H1 (cell line): ENCODE measurements around the gene SESN2. TPM values are rescaled to one million over a fixed set of nuclear protein-coding genes. Genes with fewer than 3 reads are reported as not detected.

Source experiments
- CTCF ChIA-PET: fragments of 300-600 bp; sonication (Branson Sonifier 250); formaldehyde crosslinking; loops from one replicate; lab custom pipeline; 2021; ENCODE audit not compliant: partially characterized antibody; lab: Charles Lee
- POLR2A ChIA-PET: fragments of 300-600 bp; sonication (Branson Sonifier 250); formaldehyde crosslinking; loops from one replicate; lab custom pipeline; 2021; ENCODE audit warnings: inconsistent platforms; ENCODE audit not compliant: partially characterized antibody; lab: Charles Lee
- DNase-seq, 2 experiments: peaks; one replicate each; pipeline versions ENCODE4 v3.0.0 to v3.0.0-alpha.2; 2010 to 2022; ENCODE audit warnings: low spot score in 2 of 2, low read depth in 1 of 2, mixed read lengths in 1 of 2
- FAIRE-seq: peaks from 2 replicates; lab custom pipeline; 2011; peaks lifted over from hg19 to GRCh38; lab: Jason Lieb, UNC
- H2AFZ ChIP-seq: 2 replicates; pipeline ENCODE4 v1.8.1; 2012; ENCODE audit warnings: low read length, inconsistent platforms
- H2AK5ac ChIP-seq: 2 replicates; pipeline ENCODE4 v1.6.1; 2013; ENCODE audit warnings: low read depth, low read length
- H2BK120ac ChIP-seq: replicated peaks from 2 replicates; pipeline ENCODE3; 2013; ENCODE audit warnings: low read depth, low read length, inconsistent platforms
- H2BK12ac ChIP-seq: 2 replicates; pipeline ENCODE4 v1.6.1; 2013; ENCODE audit warnings: low read depth, low read length
- H2BK15ac ChIP-seq: 2 replicates; pipeline ENCODE4 v1.6.1; 2013; ENCODE audit warnings: low read length
- H2BK20ac ChIP-seq: 2 replicates; pipeline ENCODE4 v1.6.1; 2013; ENCODE audit warnings: low read length
- H2BK5ac ChIP-seq: 2 replicates; pipeline ENCODE4 v1.6.1; 2013; ENCODE audit warnings: low read depth, low read length
- H3K14ac ChIP-seq: 2 replicates; pipeline ENCODE4 v1.6.1; 2013; ENCODE audit warnings: inconsistent platforms; ENCODE audit not compliant: insufficient read length
- H3K18ac ChIP-seq: 2 replicates; pipeline ENCODE4 v1.6.1; 2013; ENCODE audit warnings: low read length; ENCODE audit errors: extremely low read depth
- H3K23ac ChIP-seq: 2 replicates; pipeline ENCODE4 v1.6.1; 2013; ENCODE audit warnings: inconsistent platforms; ENCODE audit not compliant: insufficient read length
- H3K23me2 ChIP-seq: 2 replicates; pipeline ENCODE4 v1.6.1; 2013; ENCODE audit warnings: low read depth, low read length
- H3K27ac ChIP-seq: 2 replicates; pipeline ENCODE4 v1.6.1; 2011; ENCODE audit warnings: low read depth, low read length, inconsistent platforms
- H3K27me3 ChIP-seq, 4 experiments: replicated peaks in 1 of 4; 1 replicate in 1 of 4; 2 replicates in 3 of 4; pipeline versions ENCODE4 v1.6.1 to v1.8.1; 2011 to 2013; ENCODE audit warnings: low read length in 3 of 4, mild to moderate bottlenecking in 3 of 4, inconsistent platforms in 2 of 4, mixed read lengths in 2 of 4, moderate library complexity in 1 of 4; ENCODE audit not compliant: control insufficient read depth in 3 of 4, insufficient read depth in 3 of 4; ENCODE audit errors: extremely low read depth in 1 of 4
- H3K36me3 ChIP-seq, 4 experiments: 2 replicates each; pipeline versions ENCODE4 v1.6.1 to v1.8.1; 2011 to 2013; ENCODE audit warnings: mild to moderate bottlenecking in 4 of 4, low read length in 3 of 4, moderate library complexity in 2 of 4, control low read depth in 1 of 4, inconsistent platforms in 1 of 4; ENCODE audit not compliant: insufficient read depth in 4 of 4, control insufficient read depth in 2 of 4
- H3K4ac ChIP-seq: replicated peaks from 2 replicates; pipeline ENCODE3; 2013; ENCODE audit warnings: low read length, low read depth, mixed read lengths, inconsistent platforms; ENCODE audit not compliant: insufficient read length
- H3K4me1 ChIP-seq, 4 experiments: replicated peaks in 1 of 4; 1 replicate in 1 of 4; 2 replicates in 3 of 4; pipeline versions ENCODE4 v1.6.1 to v1.8.1; 2011 to 2013; ENCODE audit warnings: low read length in 3 of 4, inconsistent platforms in 2 of 4, mixed read lengths in 1 of 4; ENCODE audit not compliant: insufficient read depth in 4 of 4, control insufficient read depth in 3 of 4
- H3K4me2 ChIP-seq, 2 experiments: 2 replicates each; pipeline versions ENCODE4 v1.6.1 to v1.8.1; 2011 to 2013; ENCODE audit warnings: low read depth in 2 of 2, low read length in 2 of 2, control low read depth in 1 of 2, inconsistent platforms in 1 of 2, mild to moderate bottlenecking in 1 of 2; ENCODE audit not compliant: insufficient read depth in 1 of 2
- H3K4me3 ChIP-seq, 4 experiments: fragments of 200-600, 300-600 bp in 1 of 4; sonication (generic), shearing (Covaris generic), sonication (Bioruptor Twin) in 1 of 4; 2 replicates each; pipeline versions ENCODE4 v1.5.1 to v1.8.1; 2011 to 2016; ENCODE audit warnings: low read length in 4 of 4, low read depth in 3 of 4, control low read depth in 2 of 4, inconsistent platforms in 2 of 4, mild to moderate bottlenecking in 2 of 4, mixed read lengths in 1 of 4, moderate library complexity in 1 of 4; ENCODE audit not compliant: insufficient read depth in 2 of 4; ENCODE audit errors: extremely low read depth in 1 of 4
- H3K56ac ChIP-seq: replicated peaks from 2 replicates; pipeline ENCODE3; 2013; ENCODE audit warnings: low read depth, mild to moderate bottlenecking, mixed read lengths, low read length, inconsistent platforms; ENCODE audit not compliant: insufficient read length
- H3K79me1 ChIP-seq: 2 replicates; pipeline ENCODE4 v1.6.1; 2013; ENCODE audit warnings: low read depth, low read length, control low read depth
- H3K79me2 ChIP-seq, 2 experiments: 2 replicates each; pipeline versions ENCODE4 v1.6.1 to v1.8.1; 2012 to 2013; ENCODE audit warnings: low read length in 2 of 2, mild to moderate bottlenecking in 2 of 2, inconsistent platforms in 1 of 2; ENCODE audit not compliant: insufficient read depth in 2 of 2, control insufficient read depth in 1 of 2
- H3K9ac ChIP-seq, 4 experiments: replicated peaks in 1 of 4; 1 replicate in 1 of 4; 2 replicates in 3 of 4; pipeline versions ENCODE4 v1.6.1 to v1.8.1; 2011 to 2013; ENCODE audit warnings: low read depth in 3 of 4, low read length in 3 of 4, control low read depth in 2 of 4, mild to moderate bottlenecking in 2 of 4, moderate library complexity in 2 of 4, inconsistent platforms in 1 of 4; ENCODE audit errors: extremely low read depth in 1 of 4
- H3K9me3 ChIP-seq, 2 experiments: 2 replicates each; pipeline versions ENCODE4 v1.6.1 to v1.8.1; 2012 to 2013; ENCODE audit warnings: mild to moderate bottlenecking in 2 of 2, moderate library complexity in 2 of 2, control low read depth in 1 of 2, inconsistent platforms in 1 of 2, low read depth in 1 of 2, low read length in 1 of 2, mixed read lengths in 1 of 2; ENCODE audit not compliant: insufficient read depth in 2 of 2
- H4K20me1 ChIP-seq, 2 experiments: replicated peaks in 1 of 2; 2 replicates each; pipeline versions ENCODE3 to v1.8.1; 2011 to 2013; ENCODE audit warnings: inconsistent platforms in 2 of 2, low read length in 2 of 2, mild to moderate bottlenecking in 1 of 2; ENCODE audit not compliant: insufficient read depth in 2 of 2, control insufficient read depth in 1 of 2
- H4K5ac ChIP-seq: 2 replicates; pipeline ENCODE4 v1.6.1; 2013; ENCODE audit warnings: low read length, low read depth, mixed read lengths, inconsistent platforms; ENCODE audit not compliant: insufficient read length
- H4K8ac ChIP-seq: 2 replicates; pipeline ENCODE4 v1.8.0; 2013; ENCODE audit warnings: mild to moderate bottlenecking, moderate library complexity, low read length, inconsistent platforms; ENCODE audit not compliant: insufficient read depth; ENCODE audit errors: extremely low read depth
- H4K91ac ChIP-seq: replicated peaks from 2 replicates; pipeline ENCODE3; 2013; ENCODE audit warnings: low read length, mixed read lengths, inconsistent platforms; ENCODE audit not compliant: insufficient read length
- ATF2 ChIP-seq: IDR thresholded peaks from 2 replicates; pipeline ENCODE4 v1.6.1; 2012; ENCODE audit warnings: low read length, inconsistent platforms
- BRCA1 ChIP-seq: IDR thresholded peaks from 2 replicates; pipeline ENCODE4 v1.6.1; 2012; ENCODE audit warnings: low read depth, low read length, improper control_type of control experiment
- CBX5 ChIP-seq: fragments of 300-800, 300-1000 bp; sonication (generic); IDR thresholded peaks from 2 replicates; pipeline ENCODE4 v1.7.1; 2016; ENCODE audit warnings: antibody characterized with exemption, low read length, low read depth
- CBX8 ChIP-seq: fragments of 300-800, 300-1000 bp; sonication (generic); IDR thresholded peaks from 2 replicates; pipeline ENCODE4 v1.7.1; 2016; ENCODE audit warnings: low read depth, low read length, borderline replicate concordance
- E2F6 ChIP-seq: IDR thresholded peaks from 2 replicates; pipeline ENCODE4 v1.6.1; 2012; ENCODE audit warnings: inconsistent platforms
- JUN ChIP-seq: IDR thresholded peaks from 2 replicates; pipeline ENCODE4 v1.6.1; 2011; ENCODE audit warnings: low read depth, mild to moderate bottlenecking, improper control_type of control experiment, low read length
- MAFK ChIP-seq: IDR thresholded peaks from 2 replicates; pipeline ENCODE4 v1.6.1; 2012; ENCODE audit warnings: low read depth, mild to moderate bottlenecking, improper control_type of control experiment, low read length
- RXRA ChIP-seq: IDR thresholded peaks from 2 replicates; pipeline ENCODE4 v1.6.1; 2011; ENCODE audit warnings: low read depth, mild to moderate bottlenecking, low read length, moderate library complexity; ENCODE audit not compliant: insufficient read depth
- SAP30 ChIP-seq: fragments of 300-600 bp; sonication (generic); IDR thresholded peaks from 2 replicates; pipeline ENCODE4 v1.7.1; 2012; ENCODE audit warnings: low read length, moderate library complexity, mild to moderate bottlenecking, inconsistent platforms; ENCODE audit not compliant: insufficient read depth, insufficient replicate concordance
- SUZ12 ChIP-seq: fragments of 200-600 bp; sonication (generic); IDR thresholded peaks from 2 replicates; pipeline ENCODE4 v1.6.1; 2012; ENCODE audit warnings: mild to moderate bottlenecking, inconsistent platforms, low read length, moderate library complexity, mixed read lengths
- TAF1 ChIP-seq: IDR thresholded peaks from 2 replicates; pipeline ENCODE4 v1.6.1; 2011; ENCODE audit warnings: mild to moderate bottlenecking, low read depth, low read length
- TAF7 ChIP-seq: optimal IDR thresholded peaks from 2 replicates; pipeline ENCODE3; 2011; ENCODE audit warnings: low read depth, mild to moderate bottlenecking, inconsistent platforms, low read length, moderate library complexity, borderline replicate concordance
- WGBS, 2 experiments: shearing (Covaris generic) in 1 of 2; methylation state at CpG; one replicate each; pipeline versions ENCODE4 v1.1.6 to v1.1.7; 2013 to 2015; ENCODE audit warnings: low lambda C conversion rate in 2 of 2, mixed read lengths in 2 of 2, inconsistent platforms in 1 of 2, low coverage in 1 of 2, missing lambda C conversion rate in 1 of 2; ENCODE audit not compliant: insufficient replicate concordance in 2 of 2, insufficient coverage in 1 of 2, insufficient read length in 1 of 2; ENCODE audit errors: extremely low coverage in 1 of 2, missing lambda C conversion rate in 1 of 2; 5-methylcytosine and 5-hydroxymethylcytosine counted together
- polyA plus RNA-seq, 7 experiments: library from polyadenylated mRNA; depleted of rRNA in 3 of 7; stranded (reverse) in 5 of 7; unstranded in 2 of 7; fragments of >200 nt in 5 of 7; fragments of 200-250 nt in 2 of 7; gene quantifications; 1 replicate in 5 of 7; 2 replicates in 1 of 7; 4 replicates in 1 of 7; pipeline versions ENCODE4 v1.2.1 to v1.2.3, GENCODE V29; 2011 to 2013; ENCODE audit warnings: missing spikeins in 2 of 7, mixed read lengths in 2 of 7
- total RNA-seq: library from RNA; stranded (reverse); fragmentation: NEBNext Ultra II Directional; extraction: Animal tissue kit (Norgen Biotek cat#: 25700); gene quantifications from 2 replicates; pipeline ENCODE4 v1.2.1, GENCODE V29; 2021

SESN2 gene
- total and polyA plus RNA-seq, 2 of the 8 experiments (the other 6 are each of a cell fraction or from before 2014, with no cell fraction given) = 25.1 to 33.0 TPM

GRCh38 chr1:28240024-28240423, 19.3 kb upstream of the SESN2 start:
- Histone ChIP-seq H3K79me2 (peaks cover 5 to 22% of the 10 kb centered on the region in 2 experiments; a peak in 3 of 4 replicates), H3K36me3 (peaks cover 2 to 10% (median 8%) of the 10 kb centered on the region in 4 experiments; a peak in 5 of 8 replicates), H2BK120ac (no peak overlapping the region), H3K27ac (no peak overlapping the region), H2BK5ac (no peak overlapping the region), H3K4me1 (peaks cover 0 to 4% (median 4%) of the 10 kb centered on the region in 4 experiments; a peak in 4 of 7 replicates), H3K9me3 (no peaks in the 10 kb centered on the region), H3K9ac (no peak overlapping the region), H3K27me3 (no peaks in the 10 kb centered on the region), H3K23me2 (peaks cover 7% of the 10 kb centered on the region; the same call in 1 of the 2 replicates), H3K18ac (no peak overlapping the region), H3K79me1 (peaks cover 12% of the 10 kb centered on the region), H3K23ac (no peak overlapping the region), H2BK12ac (no peak overlapping the region), H2AK5ac (no peak overlapping the region), H4K8ac (no peak overlapping the region), H3K4me2 (no peak overlapping the region), H4K5ac (no peak overlapping the region), H3K14ac (no peak overlapping the region), H4K91ac (no peak overlapping the region), H3K4ac (no peak overlapping the region), H2AFZ (no peak overlapping the region), H2BK15ac (no peak overlapping the region), H3K4me3 (no peak overlapping the region), H3K56ac (no peak overlapping the region), H2BK20ac (no peak overlapping the region), H4K20me1 (no peaks in the 10 kb centered on the region)
- DNase-seq (no peak), FAIRE-seq (no peak)
- ChIA-PET POLR2A (no interaction called here), CTCF (no interaction called here)
- 88% methylated on average over 4 of the region's 4 CpGs; no CpG with 5 or more reads in 1 of the 2 experiments for WGBS, 2 experiments
- TF ChIP-seq CBX5 (no peak), SAP30 (no peak), JUN (no peak), TAF1 (no peak), ATF2 (no peak), E2F6 (no peak), SUZ12 (no peak), BRCA1 (no peak), CBX8 (no peak), TAF7 (no peak), MAFK (no peak), RXRA (no peak)
